ENCODE measurements around the gene G6PC1.

G6PC1 gene

DNA sequence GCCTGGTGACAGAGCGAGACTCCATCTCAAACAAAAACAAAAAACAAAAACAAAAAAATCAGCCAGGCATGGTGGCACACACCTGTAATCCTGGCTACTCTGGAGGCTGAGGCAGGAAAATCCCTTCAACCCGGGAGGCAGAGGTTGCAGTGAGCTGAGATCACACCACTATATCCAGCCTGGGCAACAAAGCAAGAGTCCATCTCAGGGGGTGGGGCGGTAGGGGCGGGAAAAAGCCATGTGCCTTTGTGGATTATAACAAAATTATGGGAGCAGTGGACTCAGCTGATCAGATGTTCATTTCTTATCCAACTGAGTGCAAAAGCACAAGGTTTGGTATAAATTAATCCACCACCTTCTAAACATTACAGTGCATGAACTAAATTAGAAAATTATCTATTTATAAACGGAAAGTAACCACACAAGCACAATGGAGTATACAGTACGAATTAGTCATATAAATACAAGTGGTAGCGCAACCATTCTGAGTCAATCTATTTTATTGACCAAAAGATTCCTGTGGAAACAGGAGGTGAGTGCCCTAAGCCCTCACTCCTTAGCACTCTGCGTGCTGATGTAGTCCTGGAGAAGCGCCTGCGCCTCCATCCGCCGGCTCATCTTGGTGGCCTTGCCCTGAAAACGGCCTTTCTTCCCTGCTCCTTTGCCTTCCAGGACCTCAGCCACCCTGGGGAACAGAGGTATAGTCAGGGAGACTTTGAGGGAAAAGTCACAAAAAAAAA lies 49.6 kb downstream of the G6PC1 start:
- no peak for DNase-seq

Measured in activated T-cell treated with anti-CD3 and anti-CD28 coated beads for 4 hours (primary cell).